ENCODE results near the gene DDX28.
A peak's percentile ranks its signal among the peaks of the same experiment; 100 is the strongest.
"Not testable (repeated sequence)": the region's sequence is repeated elsewhere in the genome, so short reads cannot be mapped to it uniquely, and the experiment has no call there.

Gene DDX28

GRCh38 chr16:68037841-68038597 is 15.0 kb upstream of the DDX28 start:
- no peak for DNase-seq

- DNase-seq, result no peak
Observed at GRCh38 chr16:68035227-68035626, 12.2 kb upstream of the DDX28 start.

- DNase-seq, result peak; percentile 4
Observed at GRCh38 chr16:68033101-68033500, 10.1 kb upstream of the DDX28 start.

GRCh38 chr16:68031951-68032350 is 8.9 kb upstream of the DDX28 start:
- no peak for DNase-seq

- not testable (repeated sequence) for DNase-seq
Observed at GRCh38 chr16:68030108-68030507, 7.1 kb upstream of the DDX28 start.

GRCh38 chr16:68028996-68029395 is 6.0 kb upstream of the DDX28 start:
- DNase-seq, result no peak

- no peak for DNase-seq
Observed at GRCh38 chr16:68022278-68022727, 729 bp downstream of the DDX28 start.

GRCh38 chr16:68021490-68021889 is 1.5 kb downstream of the DDX28 start:
- DNase-seq, result no peak

- no peak for DNase-seq
Observed at GRCh38 chr16:68019167-68019680, 3.8 kb downstream of the DDX28 start.

- no peak for DNase-seq
Observed at GRCh38 chr16:68015681-68016080, 7.4 kb downstream of the DDX28 start, which contains the start of gene DPEP2NB. TSS of gene DPEP2NB (minus strand) at chr16:68015911. CDS start at chr16:68015770, 141 bp downstream.

GRCh38 chr16:68013440-68013839 is 9.6 kb downstream of the DDX28 start:
- DNase-seq, result no peak

GRCh38 chr16:68009872-68010271 is 13.2 kb downstream of the DDX28 start:
- not testable (repeated sequence) for DNase-seq

- no peak for DNase-seq
Observed at GRCh38 chr16:68009157-68009735, 13.8 kb downstream of the DDX28 start.

GRCh38 chr16:68005786-68006286 is 17.2 kb downstream of the DDX28 start:
- DNase-seq, result no peak

GRCh38 chr16:68005211-68005610 is 17.8 kb downstream of the DDX28 start:
- no peak for DNase-seq

- DNase-seq, result no peak
Observed at GRCh38 chr16:68003031-68003430, 20.0 kb downstream of the DDX28 start.

GRCh38 chr16:68000450-68000849 is 22.6 kb downstream of the DDX28 start:
- DNase-seq, result no peak

GRCh38 chr16:67999985-68000384 is 23.0 kb downstream of the DDX28 start:
- no peak for DNase-seq

- DNase-seq, result not testable (repeated sequence)
Observed at GRCh38 chr16:67998779-67999688, 24.0 kb downstream of the DDX28 start, which contains the start of gene DPEP2. TSS of gene DPEP2 (minus strand) at chr16:67999484. CDS start at chr16:67993212, 6,272 bp downstream.

- not testable (repeated sequence) for DNase-seq
Observed at GRCh38 chr16:67998231-67998778, 24.7 kb downstream of the DDX28 start.

GRCh38 chr16:67996666-67997065 is 26.4 kb downstream of the DDX28 start:
- no peak for DNase-seq

- no peak for DNase-seq
Observed at GRCh38 chr16:67995423-67995822, 27.6 kb downstream of the DDX28 start.

Data from fibroblast of skin of abdomen (primary cell).